Esophagus muscularis mucosa (tissue), 4 donors: Measurements from ENCODE around the gene B3GALT6. TPM values are rescaled to one million over a fixed set of nuclear protein-coding genes. Genes with fewer than 3 reads are reported as not detected.

Experiments
- DNase-seq: peaks from one replicate; pipeline ENCODE4 v3.0.0-alpha.2; 2017; ENCODE audit errors: extremely low spot score
- H3K27ac ChIP-seq, 4 donors: fragments of 200-600 bp; sonication (generic); replicated peaks in 1 of 4; 1 replicate in 3 of 4; 2 replicates in 1 of 4; pipeline ENCODE4 v1.5.1; 2016 to 2019; ENCODE audit warnings: mild to moderate bottlenecking in 1 of 4
- H3K27me3 ChIP-seq, 4 donors: fragments of 200-600 bp; sonication (generic); one replicate each; pipeline versions ENCODE4 v1.5.1 to v1.6.0; 2016 to 2019
- H3K36me3 ChIP-seq, 4 donors: fragments of 200-600 bp; sonication (generic); one replicate each; pipeline ENCODE4 v1.5.1; 2016 to 2019
- H3K4me1 ChIP-seq, 4 donors: fragments of 200-600 bp; sonication (generic); one replicate each; pipeline ENCODE4 v1.5.1; 2016 to 2019
- H3K4me3 ChIP-seq, 4 donors: fragments of 200-600 bp; sonication (generic); 1 replicate in 2 of 4; 2 replicates in 2 of 4; pipeline ENCODE4 v1.5.1; 2016 to 2019; ENCODE audit warnings: mild to moderate bottlenecking in 4 of 4, moderate library complexity in 1 of 4
- H3K9me3 ChIP-seq, 4 donors: fragments of 200-600 bp; sonication (generic); 1 replicate in 3 of 4; 2 replicates in 1 of 4; pipeline ENCODE4 v1.5.1; 2016 to 2019
- EP300 ChIP-seq: sonication (generic); formaldehyde crosslinking; IDR thresholded peaks from one replicate; pipeline ENCODE4 v1.6.1; 2017; ENCODE audit warnings: antibody characterized with exemption
- POLR2A ChIP-seq: fragments of 450-650 bp; IDR thresholded peaks from one replicate; pipeline ENCODE4 v1.6.1; 2017; ENCODE audit warnings: antibody characterized with exemption, moderate library complexity, mild to moderate bottlenecking, low read depth
- POLR2AphosphoS5 ChIP-seq, 2 donors: sonication (generic); formaldehyde crosslinking; IDR thresholded peaks; one replicate each; pipeline ENCODE4 v1.6.1; 2017; ENCODE audit warnings: antibody characterized with exemption in 2 of 2
- WGBS: methylation state at CpG from one replicate; pipeline ENCODE4 v1.1.5; 2018; 5-methylcytosine and 5-hydroxymethylcytosine counted together
- intact Hi-C: fragments of 100-400 bp; cut with DNase I; formaldehyde crosslinking; loops from one replicate; pipeline ENCODE4 v1.15.1; 2023
- total RNA-seq, 4 donors: library from RNA; depleted of rRNA; stranded (reverse); fragments of >200 nt; gene quantifications; one replicate each; pipeline versions ENCODE4 v1.1.0 to v1.2.1, GENCODE V29; 2016
- TF ChIP-seq, protein P1 (sequence below), 3 experiments: fragments of 200-600 bp in 2 of 3; fragments of 450-650 bp in 1 of 3; sonication (generic) in 2 of 3; IDR thresholded peaks; one replicate each; pipeline ENCODE4 v1.5.1; 2017 to 2019; ENCODE audit warnings: antibody characterized with exemption in 3 of 3, mild to moderate bottlenecking in 2 of 3, moderate library complexity in 1 of 3

B3GALT6 gene
- total RNA-seq, 4 donors from 2014 or later: 10.4 to 24.6 (median 21.0) TPM

- Histone ChIP-seq H3K27ac (no peak overlapping the region), H3K36me3 (peaks cover 0 to 35% (median 12%) of the 10 kb centered on the region in 4 donors), H3K4me1 (peaks cover 11 to 41% (median 20%) of the 10 kb centered on the region in 4 donors), H3K9me3 (no peaks in the 10 kb centered on the region), H3K27me3 (peaks cover 0 to 53% (median 9%) of the 10 kb centered on the region in 4 donors), H3K4me3 (no peak overlapping the region)
- TF ChIP-seq POLR2AphosphoS5 (IDR thresholded peaks at IDR 0.05) (no peak), EP300 (no peak)
- TF ChIP-seq, protein P1, sequence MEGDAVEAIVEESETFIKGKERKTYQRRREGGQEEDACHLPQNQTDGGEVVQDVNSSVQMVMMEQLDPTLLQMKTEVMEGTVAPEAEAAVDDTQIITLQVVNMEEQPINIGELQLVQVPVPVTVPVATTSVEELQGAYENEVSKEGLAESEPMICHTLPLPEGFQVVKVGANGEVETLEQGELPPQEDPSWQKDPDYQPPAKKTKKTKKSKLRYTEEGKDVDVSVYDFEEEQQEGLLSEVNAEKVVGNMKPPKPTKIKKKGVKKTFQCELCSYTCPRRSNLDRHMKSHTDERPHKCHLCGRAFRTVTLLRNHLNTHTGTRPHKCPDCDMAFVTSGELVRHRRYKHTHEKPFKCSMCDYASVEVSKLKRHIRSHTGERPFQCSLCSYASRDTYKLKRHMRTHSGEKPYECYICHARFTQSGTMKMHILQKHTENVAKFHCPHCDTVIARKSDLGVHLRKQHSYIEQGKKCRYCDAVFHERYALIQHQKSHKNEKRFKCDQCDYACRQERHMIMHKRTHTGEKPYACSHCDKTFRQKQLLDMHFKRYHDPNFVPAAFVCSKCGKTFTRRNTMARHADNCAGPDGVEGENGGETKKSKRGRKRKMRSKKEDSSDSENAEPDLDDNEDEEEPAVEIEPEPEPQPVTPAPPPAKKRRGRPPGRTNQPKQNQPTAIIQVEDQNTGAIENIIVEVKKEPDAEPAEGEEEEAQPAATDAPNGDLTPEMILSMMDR (IDR thresholded peaks at IDR 0.05): no peak
- DNase-seq: no peak
- WGBS: 65% methylated on average over 22 of the region's 48 CpGs
- intact Hi-C loops: no loop called here
Observed at GRCh38 chr1:1237874-1238701, 6.1 kb downstream of the B3GALT6 start.

GRCh38 chr1:1238702-1239178 is 6.7 kb downstream of the B3GALT6 start:
- Histone ChIP-seq H3K4me3 (no peak overlapping the region), H3K36me3 (peaks cover 0 to 38% (median 12%) of the 10 kb centered on the region in 4 donors), H3K27me3 (peaks cover 0 to 53% (median 9%) of the 10 kb centered on the region in 4 donors), H3K4me1 (peaks cover 9 to 36% (median 14%) of the 10 kb centered on the region in 4 donors), H3K9me3 (no peaks in the 10 kb centered on the region), H3K27ac (no peak overlapping the region)
- TF ChIP-seq, protein P1 (IDR thresholded peaks at IDR 0.05): no peak
- TF ChIP-seq POLR2AphosphoS5 (IDR thresholded peaks at IDR 0.05) (no peak), EP300 (no peak), POLR2A (no peak)
- DNase-seq: no peak
- intact Hi-C loops: no loop called here
- 85% methylated on average over 7 of the region's 19 CpGs for WGBS

DNA sequence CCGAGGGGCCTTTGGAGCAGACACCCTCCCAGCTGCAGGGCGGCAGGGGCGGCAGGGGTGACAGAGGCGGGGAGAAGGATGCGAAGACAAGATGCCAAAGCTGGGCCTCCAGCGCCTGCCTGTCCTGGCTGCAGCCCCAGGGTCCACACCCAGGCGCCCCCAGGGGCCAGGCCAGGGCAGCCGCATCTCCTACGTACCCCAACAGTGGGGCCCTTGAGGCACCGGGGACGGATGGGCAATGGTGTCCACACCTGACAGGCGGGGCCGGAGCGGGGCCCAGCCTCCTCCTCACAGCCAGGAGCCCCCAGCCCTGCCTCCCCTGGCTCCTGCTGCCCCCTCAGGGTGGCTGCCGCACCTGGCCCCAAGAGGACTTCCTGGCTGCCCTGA is 7.2 kb downstream of the B3GALT6 start:
- Histone ChIP-seq H3K27me3 (peaks cover 0 to 53% (median 9%) of the 10 kb centered on the region in 4 donors), H3K9me3 (no peaks in the 10 kb centered on the region), H3K4me3 (no peak overlapping the region), H3K27ac (no peak overlapping the region), H3K36me3 (peaks cover 0 to 36% (median 12%) of the 10 kb centered on the region in 4 donors), H3K4me1 (peaks cover 9 to 31% (median 12%) of the 10 kb centered on the region in 4 donors)
- 67% methylated on average over 14 of the region's 15 CpGs for WGBS
- TF ChIP-seq POLR2A (no peak), POLR2AphosphoS5 (IDR thresholded peaks at IDR 0.05) (no peak), EP300 (no peak)
- TF ChIP-seq, protein P1 (IDR thresholded peaks at IDR 0.05): no peak
- no peak for DNase-seq
- intact Hi-C loops: no loop called here

- WGBS: 56% methylated on average over 6 of the region's 30 CpGs
- intact Hi-C loops: no loop called here
Observed at GRCh38 chr1:1239614-1240347, 7.7 kb downstream of the B3GALT6 start.

GRCh38 chr1:1240348-1240732 is 8.3 kb downstream of the B3GALT6 start:
- H3K4me1 ChIP-seq: peaks cover 9 to 29% (median 12%) of the 10 kb centered on the region in 4 donors
- DNase-seq: no peak
- no peaks in the 10 kb centered on the region for H3K9me3 ChIP-seq
- H3K36me3 ChIP-seq: peaks cover 0 to 26% (median 6%) of the 10 kb centered on the region in 4 donors
- WGBS: 40% methylated on average over 1 of the region's 11 CpGs
- no peak overlapping the region for H3K27ac ChIP-seq
- intact Hi-C loops: no loop called here
- H3K4me3 ChIP-seq: no peak overlapping the region
- peaks cover 0 to 56% (median 9%) of the 10 kb centered on the region in 4 donors for H3K27me3 ChIP-seq
- no peak for TF ChIP-seq EP300
- TF ChIP-seq, protein P1 (IDR thresholded peaks at IDR 0.05): no peak
- TF ChIP-seq POLR2AphosphoS5 (IDR thresholded peaks at IDR 0.05): no peak
- TF ChIP-seq POLR2A: no peak

More at GRCh38 chr1:1239614-1240347, 7.7 kb downstream of the B3GALT6 start:
- H3K4me3 ChIP-seq: no peak overlapping the region
- no peak for TF ChIP-seq POLR2AphosphoS5 (IDR thresholded peaks at IDR 0.05)
- peaks cover 9 to 29% (median 12%) of the 10 kb centered on the region in 4 donors for H3K4me1 ChIP-seq
- peaks cover 0 to 53% (median 9%) of the 10 kb centered on the region in 4 donors for H3K27me3 ChIP-seq
- H3K36me3 ChIP-seq: peaks cover 0 to 32% (median 9%) of the 10 kb centered on the region in 4 donors
- no peaks in the 10 kb centered on the region for H3K9me3 ChIP-seq
- no peak overlapping the region for H3K27ac ChIP-seq
- DNase-seq: no peak
